ENCODE measurements around the gene DHX58.

DNA sequence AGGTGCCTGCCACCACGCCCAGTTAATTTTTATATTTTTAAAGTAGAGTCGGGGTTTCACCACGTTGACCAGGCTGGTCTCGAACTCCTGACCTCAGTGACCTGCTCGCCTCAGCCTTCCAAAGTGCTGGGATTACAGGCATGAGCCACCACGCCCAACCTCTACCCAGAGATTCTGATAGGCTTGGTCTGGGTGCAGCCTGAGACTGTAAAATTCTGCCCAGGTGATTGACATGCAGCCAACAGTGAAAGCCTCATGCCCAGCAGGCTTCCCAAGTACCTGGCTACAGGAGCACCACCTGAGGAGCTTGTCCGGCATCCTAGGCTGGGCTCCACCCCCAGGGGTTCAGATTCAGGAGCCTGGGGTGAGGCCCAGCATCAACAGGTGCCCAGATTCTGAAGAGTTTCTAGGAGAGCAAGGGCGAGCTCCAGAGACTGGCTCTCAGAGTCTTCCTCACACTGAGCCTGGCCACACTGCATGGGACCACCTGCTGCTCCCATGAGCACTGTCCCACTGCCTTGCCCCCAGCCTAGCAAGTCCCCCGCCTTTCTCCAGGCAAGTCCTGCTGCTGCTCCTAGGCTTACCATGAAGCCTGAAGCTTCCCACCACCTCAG lies 30.9 kb downstream of the DHX58 start:
- TF ChIP-seq, protein P1, sequence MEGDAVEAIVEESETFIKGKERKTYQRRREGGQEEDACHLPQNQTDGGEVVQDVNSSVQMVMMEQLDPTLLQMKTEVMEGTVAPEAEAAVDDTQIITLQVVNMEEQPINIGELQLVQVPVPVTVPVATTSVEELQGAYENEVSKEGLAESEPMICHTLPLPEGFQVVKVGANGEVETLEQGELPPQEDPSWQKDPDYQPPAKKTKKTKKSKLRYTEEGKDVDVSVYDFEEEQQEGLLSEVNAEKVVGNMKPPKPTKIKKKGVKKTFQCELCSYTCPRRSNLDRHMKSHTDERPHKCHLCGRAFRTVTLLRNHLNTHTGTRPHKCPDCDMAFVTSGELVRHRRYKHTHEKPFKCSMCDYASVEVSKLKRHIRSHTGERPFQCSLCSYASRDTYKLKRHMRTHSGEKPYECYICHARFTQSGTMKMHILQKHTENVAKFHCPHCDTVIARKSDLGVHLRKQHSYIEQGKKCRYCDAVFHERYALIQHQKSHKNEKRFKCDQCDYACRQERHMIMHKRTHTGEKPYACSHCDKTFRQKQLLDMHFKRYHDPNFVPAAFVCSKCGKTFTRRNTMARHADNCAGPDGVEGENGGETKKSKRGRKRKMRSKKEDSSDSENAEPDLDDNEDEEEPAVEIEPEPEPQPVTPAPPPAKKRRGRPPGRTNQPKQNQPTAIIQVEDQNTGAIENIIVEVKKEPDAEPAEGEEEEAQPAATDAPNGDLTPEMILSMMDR (IDR thresholded peaks at IDR 0.05), result no peak
- TF ChIP-seq POLR2A (IDR thresholded peaks at IDR 0.05) (no peak), POLR2AphosphoS5 (IDR thresholded peaks at IDR 0.05) (no peak)
